A673 (cell line): ENCODE results near the gene PCDHA5.

Source experiments
- EZH2 ChIP-seq: fragments of 200-600 bp; sonication (generic); IDR thresholded peaks from 2 replicates; pipeline ENCODE4 v1.6.1; 2017; ENCODE audit warnings: borderline replicate concordance, low read depth, mild to moderate bottlenecking, mixed read lengths, antibody characterized with exemption, low read length; ENCODE audit not compliant: poor library complexity, severe bottlenecking
- TF ChIP-seq, protein P1 (sequence below): fragments of 300-800, 200-600 bp; sonication (generic); conservative IDR thresholded peaks from 2 replicates; pipeline ENCODE4 v1.5.1; 2017; ENCODE audit warnings: low read depth, mild to moderate bottlenecking, antibody characterized with exemption, low read length, moderate library complexity, mixed read lengths

DNA sequence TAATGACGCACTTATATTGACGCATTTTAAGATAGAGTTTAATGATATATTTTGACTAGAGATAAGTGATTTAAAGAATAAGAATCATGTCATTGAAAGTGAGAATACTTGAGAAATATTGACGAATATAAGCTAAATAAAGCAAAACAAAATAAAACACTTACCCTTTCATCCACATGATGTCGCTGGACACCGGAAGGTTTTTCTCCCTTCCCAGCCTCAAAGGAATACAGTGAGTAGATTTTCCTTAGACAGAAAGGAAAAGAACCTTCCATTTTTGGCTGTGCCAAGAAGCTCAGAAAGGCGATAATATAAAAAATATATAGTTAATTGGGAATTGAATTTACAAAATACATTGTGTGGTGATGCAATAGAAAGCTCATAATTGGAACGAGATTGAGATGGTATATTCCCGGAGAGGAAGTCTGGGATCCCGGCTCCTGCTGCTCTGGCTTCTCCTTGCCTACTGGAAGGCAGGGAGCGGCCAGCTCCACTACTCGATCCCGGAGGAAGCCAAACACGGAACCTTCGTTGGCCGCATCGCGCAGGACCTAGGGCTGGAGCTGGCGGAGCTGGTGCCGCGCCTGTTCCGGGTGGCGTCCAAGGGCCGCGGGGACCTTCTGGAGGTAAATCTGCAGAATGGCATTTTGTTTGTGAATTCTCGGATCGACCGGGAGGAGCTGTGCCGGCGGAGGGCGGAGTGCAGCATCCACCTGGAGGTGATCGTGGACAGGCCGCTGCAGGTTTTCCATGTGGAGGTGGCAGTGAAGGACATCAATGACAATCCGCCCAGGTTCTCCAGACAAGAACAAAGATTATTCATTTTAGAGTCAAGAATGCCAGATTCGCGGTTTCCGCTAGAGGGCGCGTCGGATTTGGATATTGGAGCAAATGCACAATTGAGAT is at the start of gene PCDHA5:
- TF ChIP-seq, protein P1, sequence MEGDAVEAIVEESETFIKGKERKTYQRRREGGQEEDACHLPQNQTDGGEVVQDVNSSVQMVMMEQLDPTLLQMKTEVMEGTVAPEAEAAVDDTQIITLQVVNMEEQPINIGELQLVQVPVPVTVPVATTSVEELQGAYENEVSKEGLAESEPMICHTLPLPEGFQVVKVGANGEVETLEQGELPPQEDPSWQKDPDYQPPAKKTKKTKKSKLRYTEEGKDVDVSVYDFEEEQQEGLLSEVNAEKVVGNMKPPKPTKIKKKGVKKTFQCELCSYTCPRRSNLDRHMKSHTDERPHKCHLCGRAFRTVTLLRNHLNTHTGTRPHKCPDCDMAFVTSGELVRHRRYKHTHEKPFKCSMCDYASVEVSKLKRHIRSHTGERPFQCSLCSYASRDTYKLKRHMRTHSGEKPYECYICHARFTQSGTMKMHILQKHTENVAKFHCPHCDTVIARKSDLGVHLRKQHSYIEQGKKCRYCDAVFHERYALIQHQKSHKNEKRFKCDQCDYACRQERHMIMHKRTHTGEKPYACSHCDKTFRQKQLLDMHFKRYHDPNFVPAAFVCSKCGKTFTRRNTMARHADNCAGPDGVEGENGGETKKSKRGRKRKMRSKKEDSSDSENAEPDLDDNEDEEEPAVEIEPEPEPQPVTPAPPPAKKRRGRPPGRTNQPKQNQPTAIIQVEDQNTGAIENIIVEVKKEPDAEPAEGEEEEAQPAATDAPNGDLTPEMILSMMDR, result peak; percentile 73
- no peak for TF ChIP-seq EZH2
